GM18502 (cell line): ENCODE data around the gene ASAP3.
A peak's percentile ranks its signal among the peaks of the same experiment; 100 is the strongest.
"Not testable (repeated sequence)": the region's sequence is repeated elsewhere in the genome, so short reads cannot be mapped to it uniquely, and the experiment has no call there.

Experiments used
- ATAC-seq: cut with Tn5 transposase; IDR thresholded peaks from one replicate; pipeline ENCODE4 v1.9.1; 2021; ENCODE audit warnings: mild to moderate bottlenecking; ENCODE audit not compliant: unreplicated experiment, poor library complexity

Gene ASAP3

GRCh38 chr1:23517581-23517980 is 33.6 kb upstream of the ASAP3 start:
- no peak for ATAC-seq

GRCh38 chr1:23515905-23516304 is 31.9 kb upstream of the ASAP3 start:
- ATAC-seq = no peak

- no peak for ATAC-seq
These were observed 30.2 kb upstream of the ASAP3 start for GRCh38 chr1:23514111-23514679.

- no peak for ATAC-seq
These were observed 25.9 kb upstream of the ASAP3 start for GRCh38 chr1:23509896-23510295.

- no peak for ATAC-seq
These were observed 22.6 kb upstream of the ASAP3 start for GRCh38 chr1:23506376-23507107.

GRCh38 chr1:23505851-23506250 is 21.9 kb upstream of the ASAP3 start:
- ATAC-seq = no peak

GRCh38 chr1:23504156-23504555 is 20.2 kb upstream of the ASAP3 start:
- ATAC-seq = not testable (repeated sequence)

- no peak for ATAC-seq
These were observed 19.0 kb upstream of the ASAP3 start for GRCh38 chr1:23502951-23503350.

- ATAC-seq = no peak
These were observed 16.5 kb upstream of the ASAP3 start for GRCh38 chr1:23500466-23500865.

GRCh38 chr1:23497777-23498439 is 13.9 kb upstream of the ASAP3 start:
- no peak for ATAC-seq

- ATAC-seq = no peak
These were observed 12.7 kb upstream of the ASAP3 start for GRCh38 chr1:23496490-23497181.

GRCh38 chr1:23494836-23495235 is 10.9 kb upstream of the ASAP3 start:
- ATAC-seq = not testable (repeated sequence)

GRCh38 chr1:23492776-23493175 is 8.8 kb upstream of the ASAP3 start:
- ATAC-seq = not testable (repeated sequence)

GRCh38 chr1:23492132-23492720 is 8.2 kb upstream of the ASAP3 start:
- no peak for ATAC-seq

GRCh38 chr1:23489842-23490241 is 5.9 kb upstream of the ASAP3 start:
- ATAC-seq = no peak

GRCh38 chr1:23485002-23485332 is 988 bp upstream of the ASAP3 start:
- ATAC-seq = no peak

- peak; percentile 59 for ATAC-seq
These were observed 448 bp upstream of the ASAP3 start for GRCh38 chr1:23484253-23485001.

GRCh38 chr1:23481904-23482303 is 2.1 kb downstream of the ASAP3 start:
- no peak for ATAC-seq

GRCh38 chr1:23481026-23481597 is 2.9 kb downstream of the ASAP3 start:
- no peak for ATAC-seq
